ENCODE data around the gene PRM3.

Gene PRM3

DNA sequence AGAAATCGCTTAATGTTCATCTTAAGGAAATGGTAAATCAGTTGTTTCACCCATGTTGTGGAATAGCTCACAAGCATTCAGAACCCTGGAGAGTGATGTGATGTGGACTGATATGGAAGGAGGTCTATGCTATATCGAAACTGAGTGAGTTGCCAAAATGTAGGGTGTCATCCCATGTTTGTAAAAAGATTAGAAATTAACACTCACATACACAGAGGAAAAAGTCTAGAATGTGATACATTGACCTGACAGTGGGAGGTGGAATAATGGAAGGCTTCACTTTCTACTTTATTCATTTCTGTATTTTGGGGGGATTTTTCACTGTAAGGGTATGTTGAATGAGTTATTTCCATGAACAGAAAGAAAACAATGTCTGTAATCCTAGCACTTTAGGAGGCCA lies 12.4 kb upstream of the PRM3 start:
- no peak overlapping the region for H3K27ac ChIP-seq (ENCODE audit: low read depth, low read length, poor library complexity, severe bottlenecking)
- H3K27me3 ChIP-seq (ENCODE audit: insufficient read depth, low read length), result no peaks in the 10 kb centered on the region
- no peak overlapping the region for H3K9ac ChIP-seq (ENCODE audit: low read length)
- no peaks in the 10 kb centered on the region for H3K9me3 ChIP-seq (ENCODE audit: low read length)
- H3K4me1 ChIP-seq (ENCODE audit: insufficient read depth, low read length, severe bottlenecking), result peaks cover 4% of the 10 kb centered on the region
- no peak for TF ChIP-seq EZH2 (IDR thresholded peaks at IDR 0.05; ENCODE audit: borderline replicate concordance, low read length)
- TF ChIP-seq, protein P1, sequence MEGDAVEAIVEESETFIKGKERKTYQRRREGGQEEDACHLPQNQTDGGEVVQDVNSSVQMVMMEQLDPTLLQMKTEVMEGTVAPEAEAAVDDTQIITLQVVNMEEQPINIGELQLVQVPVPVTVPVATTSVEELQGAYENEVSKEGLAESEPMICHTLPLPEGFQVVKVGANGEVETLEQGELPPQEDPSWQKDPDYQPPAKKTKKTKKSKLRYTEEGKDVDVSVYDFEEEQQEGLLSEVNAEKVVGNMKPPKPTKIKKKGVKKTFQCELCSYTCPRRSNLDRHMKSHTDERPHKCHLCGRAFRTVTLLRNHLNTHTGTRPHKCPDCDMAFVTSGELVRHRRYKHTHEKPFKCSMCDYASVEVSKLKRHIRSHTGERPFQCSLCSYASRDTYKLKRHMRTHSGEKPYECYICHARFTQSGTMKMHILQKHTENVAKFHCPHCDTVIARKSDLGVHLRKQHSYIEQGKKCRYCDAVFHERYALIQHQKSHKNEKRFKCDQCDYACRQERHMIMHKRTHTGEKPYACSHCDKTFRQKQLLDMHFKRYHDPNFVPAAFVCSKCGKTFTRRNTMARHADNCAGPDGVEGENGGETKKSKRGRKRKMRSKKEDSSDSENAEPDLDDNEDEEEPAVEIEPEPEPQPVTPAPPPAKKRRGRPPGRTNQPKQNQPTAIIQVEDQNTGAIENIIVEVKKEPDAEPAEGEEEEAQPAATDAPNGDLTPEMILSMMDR (IDR thresholded peaks at IDR 0.05; ENCODE audit: low read length), result no peak
- no peaks in the 10 kb centered on the region for H3K79me2 ChIP-seq (ENCODE audit: insufficient read depth, low read length)
- H3F3A ChIP-seq (ENCODE audit: insufficient read depth, low read length), result no peaks in the 10 kb centered on the region
- no peaks in the 10 kb centered on the region for H4K20me1 ChIP-seq (ENCODE audit: insufficient read depth, low read length)
- H3K36me3 ChIP-seq (ENCODE audit: insufficient read depth, low read length), result no peaks in the 10 kb centered on the region
- H3K9me2 ChIP-seq (ENCODE audit: low read depth, low read length), result no peaks in the 10 kb centered on the region
- H3K4me2 ChIP-seq (ENCODE audit: low read length), result no peak overlapping the region
- H3K4me3 ChIP-seq (ENCODE audit: low read depth, low read length, poor library complexity, severe bottlenecking), result no peak overlapping the region
- no peak overlapping the region for H2AFZ ChIP-seq (ENCODE audit: low read length)

DNA sequence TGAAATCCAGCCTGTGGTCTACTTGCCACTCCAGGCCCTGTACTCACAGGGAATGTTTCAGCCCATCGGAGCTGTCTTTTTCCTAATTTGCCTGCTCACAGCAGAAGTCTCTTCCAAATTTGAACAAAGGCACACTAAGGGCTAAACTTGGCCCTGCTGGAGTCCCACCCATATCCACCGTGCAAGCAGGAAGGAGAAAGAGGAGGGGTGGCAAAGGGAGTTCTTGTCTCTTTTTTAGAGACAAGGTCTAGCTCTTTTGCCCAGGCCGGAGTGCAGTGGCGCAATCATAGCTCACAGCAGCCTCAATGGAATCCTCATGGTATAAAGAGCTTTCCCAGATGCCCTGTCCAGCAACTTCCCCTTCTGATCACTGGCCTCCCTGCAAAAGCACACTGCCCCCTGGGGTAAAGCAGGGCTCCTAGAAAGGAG lies 10.4 kb upstream of the PRM3 start:
- no peaks in the 10 kb centered on the region for H3K27me3 ChIP-seq (ENCODE audit: insufficient read depth, low read length)
- no peaks in the 10 kb centered on the region for H3K9me3 ChIP-seq (ENCODE audit: low read length)
- no peak overlapping the region for H3K9ac ChIP-seq (ENCODE audit: low read length)
- H3F3A ChIP-seq (ENCODE audit: insufficient read depth, low read length), result no peaks in the 10 kb centered on the region
- H2AFZ ChIP-seq (ENCODE audit: low read length), result no peak overlapping the region
- no peaks in the 10 kb centered on the region for H3K79me2 ChIP-seq (ENCODE audit: insufficient read depth, low read length)
- H3K4me1 ChIP-seq (ENCODE audit: insufficient read depth, low read length, severe bottlenecking), result peaks cover 15% of the 10 kb centered on the region
- no peak overlapping the region for H3K27ac ChIP-seq (ENCODE audit: low read depth, low read length, poor library complexity, severe bottlenecking)
- TF ChIP-seq, protein P1 (IDR thresholded peaks at IDR 0.05; ENCODE audit: low read length), result no peak
- TF ChIP-seq EZH2 (IDR thresholded peaks at IDR 0.05; ENCODE audit: borderline replicate concordance, low read length), result no peak
- H3K4me2 ChIP-seq (ENCODE audit: low read length), result no peak overlapping the region
- no peaks in the 10 kb centered on the region for H3K36me3 ChIP-seq (ENCODE audit: insufficient read depth, low read length)
- H3K9me2 ChIP-seq (ENCODE audit: low read depth, low read length), result no peaks in the 10 kb centered on the region
- H4K20me1 ChIP-seq (ENCODE audit: insufficient read depth, low read length), result no peaks in the 10 kb centered on the region
- no peak overlapping the region for H3K4me3 ChIP-seq (ENCODE audit: low read depth, low read length, poor library complexity, severe bottlenecking)

- Histone ChIP-seq H3K27ac (ENCODE audit: low read depth, low read length, poor library complexity, severe bottlenecking) (no peak within 1 kb of the TSS), H3K9me2 (ENCODE audit: low read depth, low read length) (no peaks in the 10 kb centered on the region), H3K36me3 (ENCODE audit: insufficient read depth, low read length) (no peaks in the 10 kb centered on the region), H3K4me2 (ENCODE audit: low read length) (no peak within 1 kb of the TSS), H3K79me2 (ENCODE audit: insufficient read depth, low read length) (no peaks in the 10 kb centered on the region), H3F3A (ENCODE audit: insufficient read depth, low read length) (no peaks in the 10 kb centered on the region), H4K20me1 (ENCODE audit: insufficient read depth, low read length) (no peaks in the 10 kb centered on the region), H3K27me3 (ENCODE audit: insufficient read depth, low read length) (no peaks in the 10 kb centered on the region), H2AFZ (ENCODE audit: low read length) (no peak within 1 kb of the TSS), H3K4me1 (ENCODE audit: insufficient read depth, low read length, severe bottlenecking) (peaks cover 13% of the 10 kb centered on the region), H3K9me3 (ENCODE audit: low read length) (no peaks in the 10 kb centered on the region), H3K9ac (ENCODE audit: low read length) (no peak within 1 kb of the TSS), H3K4me3 (ENCODE audit: low read depth, low read length, poor library complexity, severe bottlenecking) (no peak within 1 kb of the TSS)
- no peak for TF ChIP-seq EZH2 (IDR thresholded peaks at IDR 0.05; ENCODE audit: borderline replicate concordance, low read length)
- TF ChIP-seq, protein P1 (IDR thresholded peaks at IDR 0.05; ENCODE audit: low read length), result no peak
These were observed 7.4 kb upstream of the PRM3 start, which contains the start of gene PRM1 for GRCh38 chr16:11280616-11281522. PRM1 (minus strand) TSS chr16:11281330; CDS start chr16:11281238, 92 bp downstream.
